ENCODE measurements around the gene SLC27A1.

The SLC27A1 gene

GRCh38 chr19:17519967-17520366, 49.6 kb downstream of the SLC27A1 start:
- H3K27me3 ChIP-seq (ENCODE audit: low read depth) = no peaks in the 10 kb centered on the region
- H3K9me3 ChIP-seq = peaks cover 4% of the 10 kb centered on the region; the same call in 1 of the 2 replicates
- DNase-seq (ENCODE audit: low spot score in 2 of 2) = no peak
- H3K4me3 ChIP-seq = no peak overlapping the region
- no peaks in the 10 kb centered on the region for H3K4me1 ChIP-seq
- in situ Hi-C loops (cut with MboI; ENCODE audit: low sequenced_read_pairs) = no loop called here
- H3K36me3 ChIP-seq (replicated peaks) = peaks cover 6% of the 10 kb centered on the region

- no peak for DNase-seq (ENCODE audit: low spot score in 2 of 2)
- in situ Hi-C loops (cut with MboI; ENCODE audit: low sequenced_read_pairs) = no loop called here
- Histone ChIP-seq H3K27me3 (ENCODE audit: low read depth) (no peaks in the 10 kb centered on the region), H3K4me3 (no peak overlapping the region), H3K9me3 (peaks cover 4% of the 10 kb centered on the region; the same call in 1 of the 2 replicates), H3K4me1 (no peaks in the 10 kb centered on the region), H3K36me3 (replicated peaks) (peaks cover 6% of the 10 kb centered on the region)
Observed at GRCh38 chr19:17520865-17521264, 50.5 kb downstream of the SLC27A1 start.

GRCh38 chr19:17522988-17523872, 52.9 kb downstream of the SLC27A1 start:
- H3K27me3 ChIP-seq (ENCODE audit: low read depth) = no peaks in the 10 kb centered on the region
- H3K4me1 ChIP-seq = no peaks in the 10 kb centered on the region
- H3K36me3 ChIP-seq (replicated peaks) = no peaks in the 10 kb centered on the region
- in situ Hi-C loops (cut with MboI; ENCODE audit: low sequenced_read_pairs) = no loop called here
- no peak for DNase-seq (ENCODE audit: low spot score in 2 of 2)
- no peaks in the 10 kb centered on the region for H3K9me3 ChIP-seq
- H3K4me3 ChIP-seq = no peak overlapping the region

DNA sequence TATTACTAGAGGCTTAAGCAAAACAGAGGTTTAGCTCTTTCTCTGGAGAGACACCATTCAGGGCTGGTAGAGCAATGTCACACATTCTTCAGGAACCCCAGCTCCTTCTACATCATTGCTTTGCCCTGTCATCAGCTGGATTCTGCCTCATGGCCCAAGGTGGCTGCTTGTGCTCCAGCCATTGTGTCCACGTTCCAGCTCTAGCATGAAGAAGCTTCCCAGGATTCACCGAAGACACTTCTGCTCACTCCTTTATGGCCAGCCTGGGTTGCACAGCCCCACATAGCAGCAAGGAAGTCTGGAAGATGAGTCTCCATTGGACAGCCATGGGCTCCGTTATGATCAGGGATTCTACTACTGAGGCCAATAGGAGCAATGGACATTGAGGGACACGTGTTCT, 54.3 kb downstream of the SLC27A1 start:
- Histone ChIP-seq H3K27me3 (ENCODE audit: low read depth) (no peaks in the 10 kb centered on the region), H3K4me1 (no peaks in the 10 kb centered on the region), H3K36me3 (replicated peaks) (no peaks in the 10 kb centered on the region), H3K4me3 (no peak overlapping the region), H3K9me3 (no peaks in the 10 kb centered on the region)
- in situ Hi-C loops (cut with MboI; ENCODE audit: low sequenced_read_pairs) = no loop called here
- DNase-seq (ENCODE audit: low spot score in 2 of 2) = no peak

GRCh38 chr19:17525141-17525540, 54.8 kb downstream of the SLC27A1 start:
- in situ Hi-C loops (cut with MboI; ENCODE audit: low sequenced_read_pairs) = no loop called here
- H3K9me3 ChIP-seq = no peaks in the 10 kb centered on the region
- no peak for DNase-seq (ENCODE audit: low spot score in 2 of 2)
- no peaks in the 10 kb centered on the region for H3K4me1 ChIP-seq
- H3K27me3 ChIP-seq (ENCODE audit: low read depth) = no peaks in the 10 kb centered on the region
- no peaks in the 10 kb centered on the region for H3K36me3 ChIP-seq (replicated peaks)
- no peak overlapping the region for H3K4me3 ChIP-seq

GRCh38 chr19:17526922-17527321, 56.6 kb downstream of the SLC27A1 start:
- no peak for DNase-seq (ENCODE audit: low spot score in 2 of 2)
- Histone ChIP-seq H3K27me3 (ENCODE audit: low read depth) (no peaks in the 10 kb centered on the region), H3K36me3 (replicated peaks) (no peaks in the 10 kb centered on the region), H3K4me1 (no peaks in the 10 kb centered on the region), H3K9me3 (no peaks in the 10 kb centered on the region), H3K4me3 (no peak overlapping the region)
- in situ Hi-C loops (cut with MboI; ENCODE audit: low sequenced_read_pairs) = no loop called here

- H3K9me3 ChIP-seq = no peaks in the 10 kb centered on the region
- in situ Hi-C loops (cut with MboI; ENCODE audit: low sequenced_read_pairs) = no loop called here
- no peak for DNase-seq (ENCODE audit: low spot score in 2 of 2)
- H3K4me3 ChIP-seq = no peak overlapping the region
- no peaks in the 10 kb centered on the region for H3K4me1 ChIP-seq
- H3K27me3 ChIP-seq (ENCODE audit: low read depth) = no peaks in the 10 kb centered on the region
- no peaks in the 10 kb centered on the region for H3K36me3 ChIP-seq (replicated peaks)
Observed at GRCh38 chr19:17527326-17527725, 57.0 kb downstream of the SLC27A1 start.

- no peaks in the 10 kb centered on the region for H3K36me3 ChIP-seq (replicated peaks)
- no peaks in the 10 kb centered on the region for H3K9me3 ChIP-seq
- no peaks in the 10 kb centered on the region for H3K4me1 ChIP-seq
- H3K4me3 ChIP-seq = no peak overlapping the region
- no peak for DNase-seq (ENCODE audit: low spot score in 2 of 2)
- H3K27me3 ChIP-seq (ENCODE audit: low read depth) = no peaks in the 10 kb centered on the region
- in situ Hi-C loops (cut with MboI; ENCODE audit: low sequenced_read_pairs) = no loop called here
Observed at GRCh38 chr19:17528610-17529009, 58.3 kb downstream of the SLC27A1 start.

DNA sequence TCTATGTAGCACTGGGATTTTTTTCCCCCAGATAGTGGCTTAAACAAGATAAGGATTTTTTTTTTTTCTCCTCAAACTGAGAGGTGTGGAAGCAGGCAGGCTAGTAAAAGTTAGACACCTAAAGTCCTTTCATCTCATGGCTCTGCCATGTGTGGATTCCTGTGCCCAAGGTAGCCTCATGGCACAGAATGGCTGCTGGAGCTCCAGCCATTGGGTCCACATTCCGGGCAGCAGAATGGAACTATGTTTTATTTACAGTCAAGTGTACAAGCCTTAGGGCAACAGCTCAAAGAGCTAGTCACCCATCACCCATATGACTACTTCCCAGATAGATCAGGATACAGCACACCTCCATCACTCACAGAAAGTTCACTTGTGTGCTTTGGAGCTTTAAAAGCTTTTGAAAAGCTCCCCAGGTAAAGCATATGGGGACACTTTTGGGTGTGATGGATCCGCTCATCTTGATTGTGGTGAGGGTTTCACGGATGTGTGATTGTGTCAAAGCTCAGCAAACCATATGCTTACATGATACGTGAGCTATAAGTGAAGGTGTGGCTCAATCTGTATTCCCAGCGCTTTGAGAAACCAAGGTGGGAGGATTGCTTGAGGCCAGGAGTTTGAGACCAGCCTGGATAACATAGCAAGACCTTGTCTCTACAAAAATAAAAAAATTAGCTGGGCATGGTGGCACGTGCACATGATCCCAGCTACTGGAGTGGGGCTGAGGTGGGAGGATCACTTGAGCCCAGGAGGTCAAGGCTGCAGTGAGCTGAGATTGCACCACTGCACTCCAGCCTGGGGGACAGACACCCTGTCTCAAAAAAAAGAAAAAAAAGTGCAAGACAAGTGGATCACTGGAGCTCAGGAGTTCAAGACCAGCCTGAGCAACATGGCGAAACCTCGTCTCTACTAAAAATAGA, 59.2 kb downstream of the SLC27A1 start:
- Histone ChIP-seq H3K27me3 (ENCODE audit: low read depth) (no peaks in the 10 kb centered on the region), H3K4me3 (no peak overlapping the region), H3K4me1 (no peaks in the 10 kb centered on the region), H3K36me3 (replicated peaks) (no peaks in the 10 kb centered on the region), H3K9me3 (no peaks in the 10 kb centered on the region)
- DNase-seq (ENCODE audit: low spot score in 2 of 2) = no peak
- in situ Hi-C loops (cut with MboI; ENCODE audit: low sequenced_read_pairs) = no loop called here

GRCh38 chr19:17530586-17530985, 60.3 kb downstream of the SLC27A1 start:
- H3K9me3 ChIP-seq = no peaks in the 10 kb centered on the region
- no peaks in the 10 kb centered on the region for H3K27me3 ChIP-seq (ENCODE audit: low read depth)
- H3K4me3 ChIP-seq = no peak overlapping the region
- in situ Hi-C loops (cut with MboI; ENCODE audit: low sequenced_read_pairs) = no loop called here
- DNase-seq (ENCODE audit: low spot score in 2 of 2) = no peak
- H3K4me1 ChIP-seq = no peaks in the 10 kb centered on the region
- H3K36me3 ChIP-seq (replicated peaks) = no peaks in the 10 kb centered on the region

GRCh38 chr19:17532116-17532515, 61.8 kb downstream of the SLC27A1 start:
- no peak for DNase-seq (ENCODE audit: low spot score in 2 of 2)
- in situ Hi-C loops (cut with MboI; ENCODE audit: low sequenced_read_pairs) = no loop called here
- Histone ChIP-seq H3K9me3 (no peaks in the 10 kb centered on the region), H3K36me3 (replicated peaks) (no peaks in the 10 kb centered on the region), H3K4me3 (no peak overlapping the region), H3K27me3 (ENCODE audit: low read depth) (no peaks in the 10 kb centered on the region), H3K4me1 (no peaks in the 10 kb centered on the region)

- DNase-seq (ENCODE audit: low spot score in 2 of 2) = no peak
- Histone ChIP-seq H3K27me3 (ENCODE audit: low read depth) (no peaks in the 10 kb centered on the region), H3K4me3 (no peak overlapping the region), H3K4me1 (no peaks in the 10 kb centered on the region), H3K36me3 (replicated peaks) (no peaks in the 10 kb centered on the region), H3K9me3 (no peaks in the 10 kb centered on the region)
- in situ Hi-C loops (cut with MboI; ENCODE audit: low sequenced_read_pairs) = no loop called here
Observed at GRCh38 chr19:17532557-17532956, 62.2 kb downstream of the SLC27A1 start.

DNA sequence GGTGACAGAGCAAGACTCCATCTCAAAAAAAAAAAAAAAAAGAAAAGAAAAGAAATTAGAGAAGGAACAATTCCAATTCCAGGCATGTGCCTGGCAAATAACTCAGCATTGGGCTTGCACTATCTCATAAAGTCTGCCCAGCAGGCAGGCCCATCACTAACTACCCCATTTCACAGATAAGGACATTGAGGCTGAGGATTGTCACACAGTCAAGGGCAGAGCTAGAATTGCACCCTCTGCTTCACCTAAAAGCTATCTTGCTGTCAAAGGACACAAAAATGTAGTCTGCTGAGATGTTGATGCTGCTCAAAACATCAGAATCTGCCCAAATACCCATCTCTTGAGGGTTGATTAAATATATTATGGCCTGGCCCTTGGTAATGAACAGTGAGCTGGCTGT, 64.4 kb downstream of the SLC27A1 start:
- DNase-seq (ENCODE audit: low spot score in 2 of 2) = no peak
- in situ Hi-C loops (cut with MboI; ENCODE audit: low sequenced_read_pairs) = no loop called here
- H3K9me3 ChIP-seq = no peaks in the 10 kb centered on the region
- H3K4me3 ChIP-seq = no peak overlapping the region
- no peaks in the 10 kb centered on the region for H3K27me3 ChIP-seq (ENCODE audit: low read depth)
- peaks cover 4% of the 10 kb centered on the region for H3K4me1 ChIP-seq
- no peaks in the 10 kb centered on the region for H3K36me3 ChIP-seq (replicated peaks)

DNA sequence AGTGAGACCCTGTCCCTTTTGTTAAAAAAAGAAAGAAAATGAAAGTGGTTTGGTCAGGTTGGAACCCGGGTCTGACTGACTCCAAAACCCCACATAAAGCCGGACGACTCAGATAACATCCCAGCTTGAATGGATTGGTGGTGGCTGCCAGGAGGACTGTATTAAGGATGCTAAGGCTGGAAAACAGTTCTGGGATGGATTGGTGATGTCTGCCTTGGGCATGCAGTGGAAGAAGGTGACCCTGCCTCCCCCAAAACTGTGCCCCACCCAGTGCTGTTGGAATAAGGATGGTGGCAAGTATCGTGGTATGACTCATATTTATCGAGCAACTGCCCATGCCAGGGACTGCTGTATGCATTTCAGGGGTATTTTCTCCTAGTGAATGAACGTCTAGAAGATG, 66.6 kb downstream of the SLC27A1 start:
- no peaks in the 10 kb centered on the region for H3K27me3 ChIP-seq (ENCODE audit: low read depth)
- no peak overlapping the region for H3K4me3 ChIP-seq
- in situ Hi-C loops (cut with MboI; ENCODE audit: low sequenced_read_pairs) = no loop called here
- peaks cover 4% of the 10 kb centered on the region for H3K4me1 ChIP-seq
- no peak for DNase-seq (ENCODE audit: low spot score in 2 of 2)
- no peaks in the 10 kb centered on the region for H3K36me3 ChIP-seq (replicated peaks)
- no peaks in the 10 kb centered on the region for H3K9me3 ChIP-seq
